GM23248 (cell line): ENCODE data around the gene AKAP6. TPM values are rescaled to one million over a fixed set of nuclear protein-coding genes. Genes with fewer than 3 reads are reported as not detected.

Source experiments
- DNase-seq: peaks from one replicate; pipeline ENCODE4 v3.0.0-alpha.2; 2015
- H2AFZ ChIP-seq: fragments of 200-600 bp; sonication (generic); 2 replicates; pipeline ENCODE4 v1.6.1; 2016; ENCODE audit warnings: antibody characterized with exemption
- H3F3A ChIP-seq: fragments of 200-600 bp; sonication (generic); 2 replicates; pipeline ENCODE4 v1.6.1; 2016; ENCODE audit warnings: mild to moderate bottlenecking, antibody characterized with exemption, mixed run types; ENCODE audit not compliant: insufficient read depth
- H3K27ac ChIP-seq: fragments of 200-600 bp; sonication (generic); 2 replicates; pipeline ENCODE4 v1.5.1; 2016; ENCODE audit warnings: mild to moderate bottlenecking
- H3K27me3 ChIP-seq: fragments of 200-600 bp; sonication (generic); replicated peaks from 2 replicates; pipeline ENCODE4 v1.6.1; 2016; ENCODE audit warnings: mild to moderate bottlenecking; ENCODE audit not compliant: insufficient read depth
- H3K36me3 ChIP-seq: fragments of 200-600 bp; sonication (generic); 2 replicates; pipeline ENCODE4 v1.6.1; 2016; ENCODE audit warnings: low read depth, mild to moderate bottlenecking
- H3K4me1 ChIP-seq: fragments of 200-600 bp; sonication (generic); 2 replicates; pipeline ENCODE4 v1.6.1; 2016; ENCODE audit warnings: mild to moderate bottlenecking; ENCODE audit not compliant: insufficient read depth
- H3K4me2 ChIP-seq: fragments of 200-600 bp; sonication (generic); one replicate; pipeline ENCODE4 v1.6.1; 2016; ENCODE audit warnings: mild to moderate bottlenecking; ENCODE audit not compliant: unreplicated experiment
- H3K4me3 ChIP-seq: fragments of 200-600 bp; sonication (generic); 2 replicates; pipeline ENCODE4 v1.5.1; 2016; ENCODE audit warnings: mild to moderate bottlenecking
- H3K79me2 ChIP-seq: fragments of 200-600 bp; sonication (generic); 2 replicates; pipeline ENCODE4 v1.6.1; 2016; ENCODE audit warnings: mild to moderate bottlenecking; ENCODE audit not compliant: insufficient read depth
- H3K9ac ChIP-seq: fragments of 200-600 bp; sonication (generic); 2 replicates; pipeline ENCODE4 v1.6.1; 2016; ENCODE audit warnings: mild to moderate bottlenecking
- H3K9me2 ChIP-seq: fragments of 200-600 bp; sonication (generic); 2 replicates; pipeline ENCODE4 v1.6.1; 2016; ENCODE audit warnings: mixed run types, mild to moderate bottlenecking, moderate library complexity; ENCODE audit not compliant: insufficient read depth
- H3K9me3 ChIP-seq: fragments of 200-600 bp; sonication (generic); one replicate; pipeline ENCODE4 v1.6.1; 2017; ENCODE audit warnings: low read depth
- H4K20me1 ChIP-seq: fragments of 200-600 bp; sonication (generic); 2 replicates; pipeline ENCODE4 v1.6.0; 2016; ENCODE audit not compliant: insufficient read depth
- EZH2 ChIP-seq: fragments of 200-600 bp; sonication (generic); IDR thresholded peaks from 2 replicates; pipeline ENCODE4 v1.6.1; 2018; ENCODE audit warnings: antibody characterized with exemption, mild to moderate bottlenecking; ENCODE audit not compliant: insufficient read depth, poor library complexity, severe bottlenecking
- EZH2phosphoT487 ChIP-seq: fragments of 200-600 bp; sonication (generic); IDR thresholded peaks from 2 replicates; pipeline ENCODE4 v1.6.1; 2018; ENCODE audit warnings: antibody characterized with exemption, moderate library complexity, mild to moderate bottlenecking, low read depth; ENCODE audit not compliant: insufficient read depth
- WGBS, 2 experiments: methylation state at CpG; one replicate each; pipeline ENCODE4 v1.1.6; 2015 to 2017; ENCODE audit warnings: low lambda C conversion rate in 2 of 2, low coverage in 1 of 2; ENCODE audit errors: missing lambda C conversion rate in 2 of 2; 5-methylcytosine and 5-hydroxymethylcytosine counted together
- in situ Hi-C: fragments of 300-500 bp; cut with MboI; formaldehyde crosslinking; loops from 2 replicates; pipeline ENCODE4 v1.15.0; 2020
- polyA plus RNA-seq: library from polyadenylated mRNA; unstranded; fragments of >200 nt; fragmentation: Nextera tagmentation; extraction: Ambion mirVana; gene quantifications from 2 replicates; pipeline ENCODE4 v1.2.1, GENCODE V29; 2016
- total RNA-seq: library from RNA; depleted of rRNA; stranded (reverse); fragments of >200 nt; shearing (Covaris generic); gene quantifications from 2 replicates; pipeline ENCODE4 v1.2.3, GENCODE V29; 2014

Gene AKAP6
- total and polyA plus RNA-seq, 2 experiments from 2014 or later = 4.8 to 19.1 TPM

- WGBS, 2 experiments = 82 to 86% methylated on average over 1 of the region's 1 CpG
- Histone ChIP-seq H3K9ac (no peak overlapping the region), H3K4me1 (no peaks in the 10 kb centered on the region), H3K36me3 (no peaks in the 10 kb centered on the region), H2AFZ (no peak overlapping the region), H3F3A (no peaks in the 10 kb centered on the region), H3K27me3 (no peaks in the 10 kb centered on the region), H3K9me2 (no peaks in the 10 kb centered on the region), H3K9me3 (no peaks in the 10 kb centered on the region), H3K27ac (no peak overlapping the region), H3K4me3 (no peak overlapping the region), H4K20me1 (no peaks in the 10 kb centered on the region), H3K79me2 (no peaks in the 10 kb centered on the region), H3K4me2 (no peak overlapping the region)
- in situ Hi-C loops = no loop called here
- TF ChIP-seq EZH2phosphoT487 (no peak), EZH2 (no peak)
- DNase-seq = no peak
Observed at GRCh38 chr14:32800320-32800719, 471.2 kb downstream of the AKAP6 start.

GRCh38 chr14:32802295-32802694 lies 473.2 kb downstream of the AKAP6 start:
- in situ Hi-C loops = no loop called here
- Histone ChIP-seq H3F3A (no peaks in the 10 kb centered on the region), H2AFZ (no peak overlapping the region), H3K27ac (no peak overlapping the region), H3K79me2 (no peaks in the 10 kb centered on the region), H3K9ac (no peak overlapping the region), H4K20me1 (no peaks in the 10 kb centered on the region), H3K9me3 (no peaks in the 10 kb centered on the region), H3K27me3 (no peaks in the 10 kb centered on the region), H3K9me2 (no peaks in the 10 kb centered on the region), H3K36me3 (no peaks in the 10 kb centered on the region), H3K4me2 (no peak overlapping the region), H3K4me1 (no peaks in the 10 kb centered on the region), H3K4me3 (no peak overlapping the region)
- no peak for TF ChIP-seq EZH2phosphoT487
- no peak for TF ChIP-seq EZH2
- 54 to 57% methylated on average over 1 of the region's 1 CpG for WGBS, 2 experiments
- DNase-seq = no peak

- no peaks in the 10 kb centered on the region for H4K20me1 ChIP-seq
- H3F3A ChIP-seq = no peaks in the 10 kb centered on the region
- TF ChIP-seq EZH2 (no peak), EZH2phosphoT487 (no peak)
- no peak overlapping the region for H3K4me3 ChIP-seq
- no peaks in the 10 kb centered on the region for H3K27me3 ChIP-seq
- WGBS, 2 experiments = 33 to 37% methylated on average over 2 of the region's 2 CpGs
- no peak overlapping the region for H3K27ac ChIP-seq
- H3K9me3 ChIP-seq = no peaks in the 10 kb centered on the region
- H3K9me2 ChIP-seq = no peaks in the 10 kb centered on the region
- H3K79me2 ChIP-seq = no peaks in the 10 kb centered on the region
- no peak overlapping the region for H3K9ac ChIP-seq
- H3K4me1 ChIP-seq = no peaks in the 10 kb centered on the region
- no peak overlapping the region for H3K4me2 ChIP-seq
- no peak for DNase-seq
- H3K36me3 ChIP-seq = no peaks in the 10 kb centered on the region
- in situ Hi-C loops = no loop called here
- H2AFZ ChIP-seq = no peak overlapping the region
Observed at GRCh38 chr14:32805979-32806378, 476.9 kb downstream of the AKAP6 start.

GRCh38 chr14:32808644-32809043 lies 479.5 kb downstream of the AKAP6 start:
- no peak overlapping the region for H3K9ac ChIP-seq
- no peaks in the 10 kb centered on the region for H3K36me3 ChIP-seq
- no peak for TF ChIP-seq EZH2phosphoT487
- TF ChIP-seq EZH2 = no peak
- H3K27me3 ChIP-seq = no peaks in the 10 kb centered on the region
- in situ Hi-C loops = no loop called here
- H3K4me2 ChIP-seq = peak overlapping the region; percentile 39
- no peaks in the 10 kb centered on the region for H3K9me2 ChIP-seq
- peak overlapping the region; percentile 57 for H2AFZ ChIP-seq
- H3K4me3 ChIP-seq = 0 out of 2 replicates have a peak overlapping the region, but pooled peaks have one; percentile 14
- WGBS, 2 experiments = 6 to 9% methylated on average over 4 of the region's 4 CpGs
- DNase-seq = peak; percentile 13
- H3F3A ChIP-seq = no peaks in the 10 kb centered on the region
- no peaks in the 10 kb centered on the region for H3K79me2 ChIP-seq
- H4K20me1 ChIP-seq = no peaks in the 10 kb centered on the region
- no peaks in the 10 kb centered on the region for H3K9me3 ChIP-seq
- no peaks in the 10 kb centered on the region for H3K4me1 ChIP-seq
- H3K27ac ChIP-seq = no peak overlapping the region

GRCh38 chr14:32809255-32809654 lies 480.2 kb downstream of the AKAP6 start:
- no peak overlapping the region for H3K4me2 ChIP-seq
- TF ChIP-seq EZH2 (no peak), EZH2phosphoT487 (no peak)
- H3K9ac ChIP-seq = no peak overlapping the region
- 80 to 83% methylated on average over 2 of the region's 2 CpGs for WGBS, 2 experiments
- H3K4me3 ChIP-seq = no peak overlapping the region
- H3K9me2 ChIP-seq = no peaks in the 10 kb centered on the region
- no peaks in the 10 kb centered on the region for H3K9me3 ChIP-seq
- in situ Hi-C loops = no loop called here
- no peaks in the 10 kb centered on the region for H3K4me1 ChIP-seq
- no peak overlapping the region for H3K27ac ChIP-seq
- no peaks in the 10 kb centered on the region for H3K27me3 ChIP-seq
- no peaks in the 10 kb centered on the region for H3K79me2 ChIP-seq
- H2AFZ ChIP-seq = no peak overlapping the region
- H3F3A ChIP-seq = no peaks in the 10 kb centered on the region
- no peak for DNase-seq
- no peaks in the 10 kb centered on the region for H4K20me1 ChIP-seq
- no peaks in the 10 kb centered on the region for H3K36me3 ChIP-seq
